ENCODE data around the gene UBR3.

Gene UBR3

GRCh38 chr2:169828141-169828811, 1.0 kb downstream of the UBR3 start (continued):
- TF ChIP-seq ZNF501 (tag by site-specific recombination; IDR thresholded peaks at IDR 0.05) (0 out of 2 replicates have a peak, but pooled peaks have one; percentile 3), ZBTB8A (tag by site-specific recombination; IDR thresholded peaks at IDR 0.05) (0 out of 2 replicates have a peak, but pooled peaks have one; percentile 27), ZNF670 (tag by site-specific recombination; IDR thresholded peaks at IDR 0.05; ENCODE audit: low read depth) (no peak), ZNF148 (tag by site-specific recombination; IDR thresholded peaks at IDR 0.05; ENCODE audit: borderline replicate concordance) (no peak), TSHZ1 (tag by site-specific recombination; IDR thresholded peaks at IDR 0.05; ENCODE audit: borderline replicate concordance) (0 out of 2 replicates have a peak, but pooled peaks have one; percentile 18), ZNF24 (tag by site-specific recombination; IDR thresholded peaks at IDR 0.05) (no peak), GLIS1 (tag by site-specific recombination; IDR thresholded peaks at IDR 0.05) (no peak), ZNF529 (tag by site-specific recombination; IDR thresholded peaks at IDR 0.05; ENCODE audit: insufficient replicate concordance) (no peak), SALL2 (tag by site-specific recombination; IDR thresholded peaks at IDR 0.05; ENCODE audit: borderline replicate concordance) (no peak), ZNF837 (tag by site-specific recombination; IDR thresholded peaks at IDR 0.05) (no peak), ZBTB48 (tag by site-specific recombination; IDR thresholded peaks at IDR 0.05) (no peak), ZNF184 (tag by site-specific recombination; IDR thresholded peaks at IDR 0.05) (no peak), SCRT1 (tag by site-specific recombination; IDR thresholded peaks at IDR 0.05; ENCODE audit: borderline replicate concordance) (no peak), ZBTB1 (tag by site-specific recombination; IDR thresholded peaks at IDR 0.05) (no peak), ZNF433 (tag by site-specific recombination; IDR thresholded peaks at IDR 0.05; ENCODE audit: low read depth) (no peak)
- TF ChIP-seq, protein P1, sequence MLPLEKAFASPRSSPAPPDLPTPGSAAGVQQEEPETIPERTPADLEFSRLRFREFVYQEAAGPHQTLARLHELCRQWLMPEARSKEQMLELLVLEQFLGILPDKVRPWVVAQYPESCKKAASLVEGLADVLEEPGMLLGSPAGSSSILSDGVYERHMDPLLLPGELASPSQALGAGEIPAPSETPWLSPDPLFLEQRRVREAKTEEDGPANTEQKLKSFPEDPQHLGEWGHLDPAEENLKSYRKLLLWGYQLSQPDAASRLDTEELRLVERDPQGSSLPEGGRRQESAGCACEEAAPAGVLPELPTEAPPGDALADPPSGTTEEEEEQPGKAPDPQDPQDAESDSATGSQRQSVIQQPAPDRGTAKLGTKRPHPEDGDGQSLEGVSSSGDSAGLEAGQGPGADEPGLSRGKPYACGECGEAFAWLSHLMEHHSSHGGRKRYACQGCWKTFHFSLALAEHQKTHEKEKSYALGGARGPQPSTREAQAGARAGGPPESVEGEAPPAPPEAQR (tag by site-specific recombination; IDR thresholded peaks at IDR 0.05): no peak
- TF ChIP-seq, protein P2, sequence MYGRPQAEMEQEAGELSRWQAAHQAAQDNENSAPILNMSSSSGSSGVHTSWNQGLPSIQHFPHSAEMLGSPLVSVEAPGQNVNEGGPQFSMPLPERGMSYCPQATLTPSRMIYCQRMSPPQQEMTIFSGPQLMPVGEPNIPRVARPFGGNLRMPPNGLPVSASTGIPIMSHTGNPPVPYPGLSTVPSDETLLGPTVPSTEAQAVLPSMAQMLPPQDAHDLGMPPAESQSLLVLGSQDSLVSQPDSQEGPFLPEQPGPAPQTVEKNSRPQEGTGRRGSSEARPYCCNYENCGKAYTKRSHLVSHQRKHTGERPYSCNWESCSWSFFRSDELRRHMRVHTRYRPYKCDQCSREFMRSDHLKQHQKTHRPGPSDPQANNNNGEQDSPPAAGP (tag by site-specific recombination; IDR thresholded peaks at IDR 0.05): no peak
- TF ChIP-seq, protein P3, sequence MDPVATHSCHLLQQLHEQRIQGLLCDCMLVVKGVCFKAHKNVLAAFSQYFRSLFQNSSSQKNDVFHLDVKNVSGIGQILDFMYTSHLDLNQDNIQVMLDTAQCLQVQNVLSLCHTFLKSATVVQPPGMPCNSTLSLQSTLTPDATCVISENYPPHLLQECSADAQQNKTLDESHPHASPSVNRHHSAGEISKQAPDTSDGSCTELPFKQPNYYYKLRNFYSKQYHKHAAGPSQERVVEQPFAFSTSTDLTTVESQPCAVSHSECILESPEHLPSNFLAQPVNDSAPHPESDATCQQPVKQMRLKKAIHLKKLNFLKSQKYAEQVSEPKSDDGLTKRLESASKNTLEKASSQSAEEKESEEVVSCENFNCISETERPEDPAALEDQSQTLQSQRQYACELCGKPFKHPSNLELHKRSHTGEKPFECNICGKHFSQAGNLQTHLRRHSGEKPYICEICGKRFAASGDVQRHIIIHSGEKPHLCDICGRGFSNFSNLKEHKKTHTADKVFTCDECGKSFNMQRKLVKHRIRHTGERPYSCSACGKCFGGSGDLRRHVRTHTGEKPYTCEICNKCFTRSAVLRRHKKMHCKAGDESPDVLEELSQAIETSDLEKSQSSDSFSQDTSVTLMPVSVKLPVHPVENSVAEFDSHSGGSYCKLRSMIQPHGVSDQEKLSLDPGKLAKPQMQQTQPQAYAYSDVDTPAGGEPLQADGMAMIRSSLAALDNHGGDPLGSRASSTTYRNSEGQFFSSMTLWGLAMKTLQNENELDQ (tag by site-specific recombination; IDR thresholded peaks at IDR 0.05; ENCODE audit: low read depth): no peak
- TF ChIP-seq, protein P4, sequence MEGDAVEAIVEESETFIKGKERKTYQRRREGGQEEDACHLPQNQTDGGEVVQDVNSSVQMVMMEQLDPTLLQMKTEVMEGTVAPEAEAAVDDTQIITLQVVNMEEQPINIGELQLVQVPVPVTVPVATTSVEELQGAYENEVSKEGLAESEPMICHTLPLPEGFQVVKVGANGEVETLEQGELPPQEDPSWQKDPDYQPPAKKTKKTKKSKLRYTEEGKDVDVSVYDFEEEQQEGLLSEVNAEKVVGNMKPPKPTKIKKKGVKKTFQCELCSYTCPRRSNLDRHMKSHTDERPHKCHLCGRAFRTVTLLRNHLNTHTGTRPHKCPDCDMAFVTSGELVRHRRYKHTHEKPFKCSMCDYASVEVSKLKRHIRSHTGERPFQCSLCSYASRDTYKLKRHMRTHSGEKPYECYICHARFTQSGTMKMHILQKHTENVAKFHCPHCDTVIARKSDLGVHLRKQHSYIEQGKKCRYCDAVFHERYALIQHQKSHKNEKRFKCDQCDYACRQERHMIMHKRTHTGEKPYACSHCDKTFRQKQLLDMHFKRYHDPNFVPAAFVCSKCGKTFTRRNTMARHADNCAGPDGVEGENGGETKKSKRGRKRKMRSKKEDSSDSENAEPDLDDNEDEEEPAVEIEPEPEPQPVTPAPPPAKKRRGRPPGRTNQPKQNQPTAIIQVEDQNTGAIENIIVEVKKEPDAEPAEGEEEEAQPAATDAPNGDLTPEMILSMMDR (tag by site-specific recombination; IDR thresholded peaks at IDR 0.05): no peak
- TF ChIP-seq, protein P5, sequence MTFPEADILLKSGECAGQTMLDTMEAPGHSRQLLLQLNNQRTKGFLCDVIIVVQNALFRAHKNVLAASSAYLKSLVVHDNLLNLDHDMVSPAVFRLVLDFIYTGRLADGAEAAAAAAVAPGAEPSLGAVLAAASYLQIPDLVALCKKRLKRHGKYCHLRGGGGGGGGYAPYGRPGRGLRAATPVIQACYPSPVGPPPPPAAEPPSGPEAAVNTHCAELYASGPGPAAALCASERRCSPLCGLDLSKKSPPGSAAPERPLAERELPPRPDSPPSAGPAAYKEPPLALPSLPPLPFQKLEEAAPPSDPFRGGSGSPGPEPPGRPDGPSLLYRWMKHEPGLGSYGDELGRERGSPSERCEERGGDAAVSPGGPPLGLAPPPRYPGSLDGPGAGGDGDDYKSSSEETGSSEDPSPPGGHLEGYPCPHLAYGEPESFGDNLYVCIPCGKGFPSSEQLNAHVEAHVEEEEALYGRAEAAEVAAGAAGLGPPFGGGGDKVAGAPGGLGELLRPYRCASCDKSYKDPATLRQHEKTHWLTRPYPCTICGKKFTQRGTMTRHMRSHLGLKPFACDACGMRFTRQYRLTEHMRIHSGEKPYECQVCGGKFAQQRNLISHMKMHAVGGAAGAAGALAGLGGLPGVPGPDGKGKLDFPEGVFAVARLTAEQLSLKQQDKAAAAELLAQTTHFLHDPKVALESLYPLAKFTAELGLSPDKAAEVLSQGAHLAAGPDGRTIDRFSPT (tag by site-specific recombination; IDR thresholded peaks at IDR 0.05): no peak
- TF ChIP-seq, protein P6, sequence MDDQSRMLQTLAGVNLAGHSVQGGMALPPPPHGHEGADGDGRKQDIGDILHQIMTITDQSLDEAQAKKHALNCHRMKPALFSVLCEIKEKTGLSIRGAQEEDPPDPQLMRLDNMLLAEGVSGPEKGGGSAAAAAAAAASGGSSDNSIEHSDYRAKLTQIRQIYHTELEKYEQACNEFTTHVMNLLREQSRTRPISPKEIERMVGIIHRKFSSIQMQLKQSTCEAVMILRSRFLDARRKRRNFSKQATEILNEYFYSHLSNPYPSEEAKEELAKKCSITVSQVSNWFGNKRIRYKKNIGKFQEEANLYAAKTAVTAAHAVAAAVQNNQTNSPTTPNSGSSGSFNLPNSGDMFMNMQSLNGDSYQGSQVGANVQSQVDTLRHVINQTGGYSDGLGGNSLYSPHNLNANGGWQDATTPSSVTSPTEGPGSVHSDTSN (CRISPR knock-in tag; IDR thresholded peaks at IDR 0.05): no peak
